GM10266 (cell line): Measurements from ENCODE around the gene NUBP2.
"Not testable (repeated sequence)": the region's sequence is repeated elsewhere in the genome, so short reads cannot be mapped to it uniquely, and the experiment has no call there.

Experiments
- DNase-seq: peaks from one replicate; pipeline ENCODE4 v3.0.0; 2012; ENCODE audit errors: extremely low spot score
- CTCF ChIP-seq: IDR thresholded peaks from 2 replicates; pipeline ENCODE4 v1.5.1; 2012; ENCODE audit warnings: mild to moderate bottlenecking, low read depth; ENCODE audit not compliant: control insufficient read depth, insufficient read depth; ENCODE audit errors: missing control alignments

Gene NUBP2

GRCh38 chr16:1791943-1792812 is 9.4 kb downstream of the NUBP2 start:
- TF ChIP-seq CTCF = no peak
- DNase-seq = no peak

- no peak for TF ChIP-seq CTCF
- no peak for DNase-seq
Measured at GRCh38 chr16:1792836-1793577, 10.2 kb downstream of the NUBP2 start.

- DNase-seq = no peak
- no peak for TF ChIP-seq CTCF
Measured at GRCh38 chr16:1793578-1794220, 10.9 kb downstream of the NUBP2 start, which contains the start of gene IGFALS. TSS of gene IGFALS (minus strand) at chr16:1793705. CDS start at chr16:1793652, 53 bp downstream.

GRCh38 chr16:1794221-1794871 is 11.6 kb downstream of the NUBP2 start:
- no peak for TF ChIP-seq CTCF
- DNase-seq = no peak

GRCh38 chr16:1794908-1795666 is 12.3 kb downstream of the NUBP2 start:
- DNase-seq = no peak
- no peak for TF ChIP-seq CTCF

- DNase-seq = not testable (repeated sequence)
Measured at GRCh38 chr16:1799263-1799662, 16.5 kb downstream of the NUBP2 start.
